Hematopoietic multipotent progenitor cell treated with erythropoietin and hydrocortisone succinate and interleukin-3 and kit ligand, for 15 days (in vitro differentiated cells): ENCODE measurements around the gene SIM1.

ENCODE experiments used
- DNase-seq: peaks from one replicate; pipeline ENCODE4 v3.0.0-alpha.2; 2015; ENCODE audit warnings: low spot score

Gene SIM1, protein sequence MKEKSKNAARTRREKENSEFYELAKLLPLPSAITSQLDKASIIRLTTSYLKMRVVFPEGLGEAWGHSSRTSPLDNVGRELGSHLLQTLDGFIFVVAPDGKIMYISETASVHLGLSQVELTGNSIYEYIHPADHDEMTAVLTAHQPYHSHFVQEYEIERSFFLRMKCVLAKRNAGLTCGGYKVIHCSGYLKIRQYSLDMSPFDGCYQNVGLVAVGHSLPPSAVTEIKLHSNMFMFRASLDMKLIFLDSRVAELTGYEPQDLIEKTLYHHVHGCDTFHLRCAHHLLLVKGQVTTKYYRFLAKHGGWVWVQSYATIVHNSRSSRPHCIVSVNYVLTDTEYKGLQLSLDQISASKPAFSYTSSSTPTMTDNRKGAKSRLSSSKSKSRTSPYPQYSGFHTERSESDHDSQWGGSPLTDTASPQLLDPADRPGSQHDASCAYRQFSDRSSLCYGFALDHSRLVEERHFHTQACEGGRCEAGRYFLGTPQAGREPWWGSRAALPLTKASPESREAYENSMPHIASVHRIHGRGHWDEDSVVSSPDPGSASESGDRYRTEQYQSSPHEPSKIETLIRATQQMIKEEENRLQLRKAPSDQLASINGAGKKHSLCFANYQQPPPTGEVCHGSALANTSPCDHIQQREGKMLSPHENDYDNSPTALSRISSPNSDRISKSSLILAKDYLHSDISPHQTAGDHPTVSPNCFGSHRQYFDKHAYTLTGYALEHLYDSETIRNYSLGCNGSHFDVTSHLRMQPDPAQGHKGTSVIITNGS

DNA sequence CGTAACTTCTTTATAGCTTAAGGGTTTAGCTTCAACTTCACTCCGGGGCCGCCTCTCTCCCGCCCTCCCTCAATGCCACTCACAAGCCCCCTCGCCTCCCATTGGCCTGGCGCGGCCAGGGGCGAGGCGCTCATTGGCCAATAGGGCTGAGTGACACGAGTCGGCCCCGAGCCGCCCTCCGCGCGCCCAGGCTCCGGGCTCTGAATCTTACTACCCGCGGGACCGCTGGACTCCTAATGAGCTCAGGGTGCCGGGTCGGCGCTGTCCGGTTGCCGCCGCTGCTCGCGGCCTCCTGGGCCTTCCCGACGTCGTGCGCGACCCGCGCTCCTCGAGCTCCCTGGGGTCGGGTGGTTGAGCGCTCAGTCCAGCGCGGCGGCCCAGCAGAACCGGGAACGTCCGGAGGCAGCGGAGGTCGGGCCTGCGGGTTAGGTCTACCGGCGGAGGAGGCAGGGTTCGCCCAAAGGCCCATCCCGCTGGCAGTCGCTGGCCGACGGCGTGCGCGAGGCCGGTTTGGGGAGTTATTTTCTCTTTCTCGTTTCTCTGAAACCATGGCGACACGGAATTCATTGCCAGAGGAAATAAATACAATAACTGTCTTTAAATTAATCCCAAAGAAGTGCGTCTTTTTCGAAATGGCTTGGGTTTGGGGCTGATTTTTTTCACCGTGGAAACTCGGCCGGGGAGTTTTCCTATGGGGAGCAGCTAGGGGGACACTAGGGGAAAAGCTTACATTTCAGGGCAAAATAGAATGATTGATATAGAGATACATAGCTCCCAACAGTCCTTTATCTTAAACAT, at the start of gene SIM1:
Gene SIM1, minus strand, starts transcription at position 19 of the 798 bp plus-strand sequence. CDS start 1,453 bp downstream, outside the sequence.
- DNase-seq = no peak

DNA sequence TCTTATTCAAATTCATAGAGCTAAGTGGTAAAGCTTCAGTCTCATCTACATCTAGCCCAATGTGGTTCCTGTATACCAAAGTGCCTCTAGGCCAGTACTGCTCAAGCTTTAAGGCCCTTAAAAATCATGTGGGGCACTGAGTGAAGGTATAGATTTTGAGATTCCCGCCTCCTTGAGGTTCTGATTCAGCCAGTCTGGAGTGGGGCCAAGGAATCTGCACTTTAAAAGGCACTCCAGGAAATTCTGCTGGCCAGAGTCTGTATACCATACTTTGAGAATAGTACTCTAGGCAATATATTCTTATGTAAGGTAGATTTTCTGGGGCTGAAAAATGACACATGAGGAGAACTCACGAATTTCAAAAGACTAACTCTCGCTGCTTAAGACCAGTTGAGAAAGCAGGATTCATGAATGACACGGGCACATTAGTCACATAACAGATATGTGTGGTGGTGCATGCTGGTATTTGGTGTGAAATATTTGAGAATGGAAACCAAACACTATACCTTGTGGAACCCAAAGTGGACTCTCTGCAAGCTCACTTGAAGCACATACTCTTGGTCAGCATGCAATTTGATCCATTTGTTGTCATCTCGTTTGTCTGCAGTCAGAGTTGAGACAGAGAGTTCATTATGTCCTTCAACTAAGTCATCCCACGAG, 47.6 kb upstream of the SIM1 start:
- DNase-seq = no peak

DNA sequence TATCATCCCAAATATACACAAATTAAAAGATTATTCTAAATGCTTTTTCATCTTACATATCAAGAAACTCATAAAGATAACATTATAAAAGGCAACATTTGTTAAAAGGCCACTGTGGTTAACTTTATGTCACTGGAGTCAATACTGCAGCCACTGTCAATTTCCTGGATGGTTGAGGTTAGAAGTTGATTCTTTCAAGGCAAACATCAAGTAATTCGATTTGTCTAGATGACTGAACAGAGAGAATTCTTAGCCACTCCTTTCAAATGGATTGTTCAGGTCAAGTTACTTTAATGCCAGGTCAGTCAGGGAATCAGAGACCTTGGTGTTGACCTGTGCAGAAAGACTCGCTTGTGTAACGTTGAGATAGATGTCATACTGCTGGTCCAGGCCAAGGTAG, 44.4 kb upstream of the SIM1 start:
- DNase-seq = no peak

DNA sequence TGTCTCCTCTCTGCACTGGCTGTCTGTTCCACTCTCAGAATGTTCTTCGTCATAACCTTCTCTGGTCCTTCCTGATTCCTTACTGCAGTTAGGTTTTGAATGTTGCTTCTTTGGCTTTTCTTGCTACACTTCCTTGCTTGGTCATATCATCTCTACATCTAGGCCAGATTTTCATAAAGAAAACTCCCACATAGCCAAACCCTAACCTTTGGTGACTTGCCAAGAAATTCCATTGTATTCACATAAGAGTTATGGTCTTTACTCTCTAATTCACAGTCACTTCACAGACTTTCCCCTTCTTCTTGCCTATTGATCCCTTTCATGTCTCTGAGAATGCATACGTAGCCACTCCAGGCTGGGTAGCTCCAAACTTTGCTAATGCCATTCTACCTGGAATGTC, 41.9 kb upstream of the SIM1 start:
- DNase-seq = no peak

DNA sequence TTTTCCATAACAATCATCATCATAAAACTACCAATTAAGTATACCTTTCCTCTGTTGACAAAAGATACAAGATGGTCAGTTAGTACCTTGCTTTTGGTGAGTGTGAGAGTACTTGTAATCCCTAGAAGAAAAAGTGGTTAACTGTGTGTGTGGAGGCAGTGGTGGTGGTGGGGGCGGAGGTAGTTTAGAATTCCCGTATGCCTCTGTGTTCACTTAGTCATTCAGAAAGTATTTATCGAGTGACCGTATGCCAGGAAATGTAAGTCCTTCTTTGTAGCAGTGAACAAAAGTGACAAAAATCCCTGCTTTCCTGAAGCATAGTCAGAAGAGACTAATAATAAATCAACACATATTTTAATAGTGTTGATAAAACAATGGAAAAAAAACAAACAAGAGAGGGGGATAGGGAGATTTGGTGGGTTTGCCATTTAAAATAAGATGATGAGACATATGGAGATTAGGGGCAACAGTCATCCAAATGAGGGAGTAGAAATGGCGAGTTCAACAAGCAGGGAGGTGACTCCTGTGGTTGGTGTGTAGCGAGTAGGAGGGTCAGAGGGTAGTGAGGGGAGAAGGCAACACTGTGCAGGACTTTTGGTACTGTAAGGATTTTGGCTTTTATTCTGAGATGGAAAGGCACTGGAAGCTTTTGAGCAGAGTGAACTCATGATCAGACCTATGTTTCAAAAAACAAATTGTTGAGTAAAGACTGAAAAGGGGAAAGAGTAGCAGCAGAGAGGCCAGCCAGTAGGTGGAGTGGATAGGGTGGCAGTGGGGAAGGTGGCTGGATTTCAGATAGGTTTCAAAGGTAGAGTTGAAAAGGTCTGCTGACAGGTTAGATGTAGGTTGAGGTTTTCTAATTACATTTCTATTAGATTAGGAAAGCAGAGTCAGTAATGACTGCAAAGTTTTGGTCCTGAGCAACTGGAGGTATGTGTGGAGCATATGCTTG, 40.3 kb upstream of the SIM1 start:
- DNase-seq = no peak

DNA sequence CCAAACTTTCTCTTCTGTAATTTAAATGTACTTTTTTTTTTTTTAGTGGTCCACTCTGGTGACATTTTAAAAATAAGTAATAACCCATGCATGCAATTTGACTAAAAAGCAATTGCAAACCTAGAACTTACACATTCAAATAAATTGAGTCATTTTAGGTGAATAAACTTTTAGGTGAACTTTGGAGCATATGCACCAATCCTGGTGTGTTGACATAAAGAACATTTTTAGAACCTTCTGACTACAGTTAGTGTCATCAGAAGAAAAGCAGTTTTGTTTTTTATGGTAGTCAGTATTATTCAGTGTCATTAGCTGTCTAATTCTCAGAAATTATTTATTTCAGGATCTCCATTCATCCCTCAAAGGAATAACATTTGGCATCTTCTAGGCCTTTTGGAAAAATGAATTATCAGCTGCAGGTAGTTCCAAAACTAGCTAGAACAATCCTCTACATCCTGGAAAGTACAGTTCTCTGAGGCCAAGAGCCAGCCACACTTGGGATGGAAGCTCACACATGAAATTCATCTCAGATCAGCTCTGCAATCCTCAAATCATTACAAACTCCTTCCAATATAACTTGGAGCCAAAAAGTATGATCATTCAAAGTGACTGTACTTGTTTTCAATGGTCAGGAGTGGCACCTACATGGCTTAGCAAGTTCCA, 38.5 kb upstream of the SIM1 start:
- DNase-seq = no peak

DNA sequence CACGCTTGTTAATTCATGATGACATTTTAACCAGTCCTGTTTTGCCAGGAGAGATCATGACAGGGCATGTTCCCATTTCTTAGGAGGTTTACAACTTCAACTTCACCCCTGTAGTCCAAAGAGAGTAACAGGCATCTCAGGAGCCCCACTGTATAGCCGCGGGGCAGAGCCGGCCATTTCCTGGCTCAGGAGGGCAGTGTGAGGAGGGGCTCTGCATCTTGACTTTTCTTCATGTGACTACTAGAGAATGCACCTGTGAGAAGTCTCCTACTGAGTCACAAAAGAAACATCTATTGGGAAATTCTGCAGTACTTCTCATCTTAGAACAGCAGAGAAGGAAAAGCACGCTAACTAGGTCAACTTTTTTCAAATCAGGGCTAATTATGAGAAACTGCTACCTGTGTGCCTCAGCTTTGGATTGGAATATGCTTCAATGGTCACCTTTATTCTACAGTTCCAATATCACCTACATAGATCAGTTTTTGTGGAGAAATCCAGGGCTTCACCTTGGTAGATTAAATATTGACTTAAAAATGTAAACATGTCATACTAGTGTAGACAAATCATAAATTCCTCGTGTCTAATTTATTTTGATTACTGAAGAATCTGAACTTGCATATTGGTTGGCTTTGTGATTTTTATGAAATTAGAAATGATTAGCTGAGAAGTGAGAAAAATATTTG, 28.6 kb upstream of the SIM1 start:
- DNase-seq = no peak

DNA sequence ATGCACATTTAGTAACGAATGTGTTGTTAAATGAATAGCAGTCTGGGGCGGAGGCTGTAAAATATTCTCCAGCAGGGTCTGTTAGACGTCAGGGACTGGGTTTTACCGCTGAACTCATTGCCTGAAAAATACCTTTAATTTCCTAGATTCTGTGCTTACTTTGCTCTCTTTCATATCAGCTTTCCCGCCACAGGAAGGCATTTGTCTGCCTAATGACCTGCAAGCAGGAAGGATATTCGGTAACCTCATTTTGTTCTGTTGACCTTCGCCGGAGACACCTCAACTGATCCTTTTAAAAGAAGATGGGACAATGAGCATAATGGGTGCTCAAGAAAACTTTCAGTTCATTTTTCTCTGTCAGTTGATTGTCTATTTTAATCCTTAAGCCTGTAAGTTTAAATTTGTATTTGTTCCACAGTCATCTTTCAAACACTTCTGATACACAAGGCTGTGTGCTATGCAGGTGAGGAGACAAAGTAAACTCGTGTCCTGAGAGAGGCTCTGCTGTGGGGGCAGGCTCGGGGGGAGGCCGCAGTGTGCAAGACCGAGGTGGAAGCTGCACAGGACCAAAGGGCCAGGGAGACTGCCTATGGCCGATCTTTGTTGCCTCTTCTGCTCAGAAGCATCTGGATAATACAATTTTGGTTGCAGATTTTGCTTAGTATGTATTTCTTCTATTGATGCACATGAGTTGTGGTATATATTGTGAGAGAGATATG, 27.4 kb upstream of the SIM1 start:
- no peak for DNase-seq

DNA sequence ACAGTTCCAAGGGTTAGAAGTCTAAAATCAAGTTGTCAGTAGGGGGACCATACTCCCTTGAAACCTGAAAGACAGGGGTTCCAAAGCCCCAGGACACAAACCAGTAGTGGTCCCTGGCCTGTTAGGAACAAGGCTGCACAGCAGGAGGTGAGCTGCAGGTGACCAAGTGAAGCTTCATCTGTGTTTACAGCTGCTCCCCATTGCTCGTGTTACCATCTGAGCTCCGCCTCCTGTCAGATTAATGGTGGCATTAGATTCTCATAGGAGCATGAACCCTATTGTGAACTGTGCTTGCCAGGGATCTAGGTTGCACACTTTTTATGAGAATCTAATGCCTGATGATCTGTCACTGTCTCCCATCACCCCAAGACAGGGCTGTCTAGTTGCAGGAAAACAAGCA, 25.3 kb upstream of the SIM1 start:
- no peak for DNase-seq

DNA sequence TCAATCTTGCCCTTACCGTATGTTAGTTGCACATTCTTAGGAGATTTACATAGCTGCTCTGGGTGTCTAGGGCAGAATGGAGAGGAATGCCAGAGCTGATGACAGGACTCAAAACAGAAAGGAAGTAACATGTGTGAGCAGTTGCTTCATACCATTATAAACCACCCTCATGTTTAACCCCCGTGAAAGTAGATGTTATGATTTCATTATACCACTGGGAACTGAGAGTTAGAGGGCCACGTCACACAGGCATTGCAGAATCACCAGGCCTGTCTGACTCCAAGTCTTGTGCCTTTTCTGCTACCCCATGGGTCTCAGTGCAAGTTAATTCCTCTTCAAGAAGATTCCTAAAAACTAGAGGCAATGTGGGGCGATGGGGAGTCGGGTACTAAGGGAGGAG, 23.5 kb upstream of the SIM1 start:
- DNase-seq = no peak

DNA sequence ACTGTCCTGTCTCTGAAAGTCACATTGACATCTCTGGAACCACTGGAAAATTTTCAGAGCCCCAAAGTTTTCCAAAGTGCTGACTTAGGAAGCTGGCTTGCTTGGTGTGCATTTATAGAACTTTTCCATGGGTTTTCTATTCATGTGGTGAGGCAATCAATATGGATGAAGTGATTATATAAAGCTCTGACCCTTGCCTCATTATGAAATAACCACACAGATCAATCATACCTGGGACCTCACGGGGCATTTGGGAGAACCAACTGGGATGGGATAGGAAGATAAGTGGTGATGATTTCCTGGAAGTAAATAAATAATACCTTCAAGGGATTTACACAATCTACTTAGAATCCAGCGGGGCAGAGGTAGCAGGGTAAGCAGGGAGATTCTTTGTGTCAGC, 22.9 kb upstream of the SIM1 start:
- DNase-seq = no peak

DNA sequence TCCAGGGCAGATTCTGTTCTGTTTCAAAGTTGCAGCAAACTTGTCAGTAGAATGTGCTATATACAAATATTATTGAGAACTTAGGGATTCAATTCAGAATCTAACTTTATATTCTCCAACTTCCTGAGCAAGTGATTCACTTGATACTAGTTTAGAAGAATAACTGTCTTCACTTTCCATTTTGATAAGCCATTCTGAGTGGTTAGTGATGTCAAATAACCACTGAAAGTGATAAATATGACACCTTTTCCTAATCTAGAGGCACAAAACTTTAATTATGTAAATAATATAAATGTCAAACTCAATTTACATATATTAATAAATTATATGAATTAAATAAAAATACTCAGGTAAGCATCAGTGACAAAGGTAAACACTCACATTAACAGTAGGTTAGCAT, 20.5 kb upstream of the SIM1 start:
- no peak for DNase-seq

DNA sequence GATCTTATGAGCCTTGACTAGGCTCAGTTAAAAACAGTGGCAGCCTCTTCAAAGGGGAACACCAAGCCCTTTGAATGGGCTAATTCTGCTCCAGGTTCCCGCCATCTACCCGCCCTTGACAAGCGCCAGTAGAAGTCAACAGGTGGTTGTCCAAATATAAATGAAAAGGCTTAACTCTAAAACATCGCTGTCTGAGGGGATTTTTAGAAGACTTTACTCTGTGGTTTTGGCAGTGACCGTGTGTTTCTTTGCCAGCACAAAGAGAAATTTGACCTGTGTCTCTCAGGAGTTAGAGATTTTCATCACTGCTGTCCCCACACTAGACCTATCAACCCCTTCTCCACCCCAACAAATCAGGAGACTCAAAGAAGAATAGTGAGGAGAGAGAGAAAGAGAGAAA, 19.8 kb upstream of the SIM1 start:
- no peak for DNase-seq

DNA sequence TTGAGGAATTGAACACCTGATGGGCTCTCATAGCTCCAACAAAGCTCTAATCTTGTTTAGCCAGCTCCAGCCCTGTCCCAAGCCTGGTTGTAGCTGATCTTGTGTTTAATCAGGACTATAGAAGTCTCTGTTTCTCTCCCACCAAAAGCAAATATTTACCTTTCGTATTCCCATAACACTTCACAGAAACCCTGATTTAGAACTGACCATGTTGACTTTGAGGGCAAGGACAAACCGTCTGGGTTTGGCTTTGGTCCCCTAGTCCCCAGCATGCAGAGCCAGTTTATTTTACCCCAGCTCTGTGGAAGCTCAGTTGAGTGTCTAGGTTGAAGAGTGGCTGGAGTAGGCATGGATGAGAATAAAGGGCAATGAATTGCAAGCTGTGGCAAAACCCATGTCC, 18.0 kb upstream of the SIM1 start:
- DNase-seq = no peak

DNA sequence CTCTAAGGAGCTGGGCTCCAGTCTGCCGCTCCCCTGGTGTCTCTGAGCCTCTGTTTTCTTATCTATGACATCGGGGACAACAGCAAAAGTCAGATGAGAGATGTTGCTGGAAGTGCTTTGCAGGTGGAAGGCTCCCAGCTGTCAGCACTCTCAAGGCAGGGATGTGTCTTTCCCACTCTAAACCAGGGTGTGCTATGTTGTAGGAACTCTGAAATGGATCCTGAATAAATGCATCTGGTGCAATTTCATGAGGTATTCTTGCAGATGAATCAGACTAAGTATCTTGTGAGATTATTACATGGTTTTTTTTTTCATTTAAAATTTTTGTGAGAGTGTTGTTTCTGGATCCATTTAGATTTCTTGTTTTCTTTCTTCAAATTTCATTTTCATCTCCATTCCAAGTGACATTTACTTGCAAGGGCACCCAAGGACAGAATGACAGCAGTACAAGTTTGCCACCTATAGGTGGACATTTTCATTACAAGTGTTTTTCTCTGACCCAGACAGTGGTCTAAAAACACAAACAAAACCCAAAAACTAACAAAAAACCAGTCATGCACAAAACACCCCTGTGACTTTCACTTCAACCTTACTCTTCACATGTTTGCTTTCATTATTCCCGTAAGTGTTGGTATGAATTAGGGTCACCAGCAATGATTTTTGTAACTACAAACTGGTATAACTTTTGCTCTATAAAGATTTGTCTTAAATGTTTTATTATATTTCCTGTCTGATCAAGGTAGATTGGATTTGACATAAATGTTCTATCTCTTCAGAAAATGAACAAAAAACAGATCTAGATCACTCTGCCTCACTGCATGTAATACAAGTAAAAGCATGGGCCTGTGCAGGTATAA, 14.7 kb upstream of the SIM1 start:
- DNase-seq = peak; percentile 13

DNA sequence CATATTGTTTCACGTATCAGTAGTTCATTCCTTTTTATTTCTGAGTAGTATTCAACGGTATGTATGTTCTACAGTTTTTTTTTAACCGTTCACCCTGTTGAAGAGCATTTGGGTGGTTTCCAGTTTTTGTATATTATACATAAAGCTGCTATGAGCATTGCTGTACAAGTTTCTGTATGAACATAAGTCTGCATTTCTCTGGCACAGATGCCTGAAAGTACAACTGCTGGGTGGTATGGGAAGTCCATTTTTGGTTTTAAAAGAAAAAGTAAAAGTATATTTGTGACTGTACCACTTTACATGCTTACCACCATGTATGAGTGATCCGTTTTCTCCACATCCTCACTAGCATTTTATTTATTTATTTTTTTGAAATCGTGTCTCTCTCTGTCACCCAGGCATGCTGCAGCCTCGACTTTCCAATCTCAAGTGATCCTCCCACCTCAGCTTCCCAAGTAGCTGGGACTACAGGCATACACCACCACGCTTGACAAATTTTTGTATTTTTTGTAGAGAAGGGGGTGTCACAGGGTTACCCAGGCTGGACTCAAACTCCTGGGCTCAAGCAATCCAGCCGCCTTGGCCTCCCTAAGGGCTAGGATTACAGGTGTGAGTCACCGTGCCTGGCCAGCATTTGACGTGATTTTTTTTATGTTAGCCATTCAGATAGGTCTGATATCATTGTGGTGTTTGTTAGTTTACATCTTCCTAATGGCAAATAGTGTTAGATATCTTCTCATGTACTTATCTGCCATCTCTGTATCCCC, 11.0 kb upstream of the SIM1 start:
- DNase-seq = no peak

DNA sequence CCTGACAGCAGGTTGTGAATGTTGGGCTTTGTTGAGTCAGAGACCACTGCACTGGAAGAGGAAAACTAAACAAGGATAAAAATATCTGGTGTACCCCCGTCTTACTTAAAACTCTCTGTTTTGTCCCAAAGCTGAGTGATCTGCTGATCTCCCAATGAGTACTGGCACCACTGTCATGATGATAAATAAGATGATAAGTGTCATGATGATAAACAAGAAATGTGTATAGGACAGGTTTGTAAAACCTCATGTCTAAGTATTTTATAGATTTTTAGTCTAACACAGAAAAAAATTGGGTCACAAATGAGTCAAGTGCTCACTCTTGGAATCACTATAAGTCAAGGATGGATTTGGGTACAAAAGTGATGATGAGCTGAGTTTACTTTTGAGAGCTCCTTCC, 8.5 kb upstream of the SIM1 start:
- no peak for DNase-seq
